H1 (cell line): ENCODE results near the gene RALGAPA2. TPM values are rescaled to one million over a fixed set of nuclear protein-coding genes. Genes with fewer than 3 reads are reported as not detected.

ENCODE experiments used
- CTCF ChIA-PET: fragments of 300-600 bp; sonication (Branson Sonifier 250); formaldehyde crosslinking; loops from one replicate; lab custom pipeline; 2021; ENCODE audit not compliant: partially characterized antibody; lab: Charles Lee
- POLR2A ChIA-PET: fragments of 300-600 bp; sonication (Branson Sonifier 250); formaldehyde crosslinking; loops from one replicate; lab custom pipeline; 2021; ENCODE audit warnings: inconsistent platforms; ENCODE audit not compliant: partially characterized antibody; lab: Charles Lee
- DNase-seq, 2 experiments: peaks; one replicate each; pipeline versions ENCODE4 v3.0.0 to v3.0.0-alpha.2; 2010 to 2022; ENCODE audit warnings: low spot score in 2 of 2, low read depth in 1 of 2, mixed read lengths in 1 of 2
- FAIRE-seq: peaks from 2 replicates; lab custom pipeline; 2011; peaks lifted over from hg19 to GRCh38; lab: Jason Lieb, UNC
- H2AFZ ChIP-seq: 2 replicates; pipeline ENCODE4 v1.8.1; 2012; ENCODE audit warnings: low read length, inconsistent platforms
- H2AK5ac ChIP-seq: 2 replicates; pipeline ENCODE4 v1.6.1; 2013; ENCODE audit warnings: low read depth, low read length
- H2BK120ac ChIP-seq: replicated peaks from 2 replicates; pipeline ENCODE3; 2013; ENCODE audit warnings: low read depth, low read length, inconsistent platforms
- H2BK12ac ChIP-seq: 2 replicates; pipeline ENCODE4 v1.6.1; 2013; ENCODE audit warnings: low read depth, low read length
- H2BK15ac ChIP-seq: 2 replicates; pipeline ENCODE4 v1.6.1; 2013; ENCODE audit warnings: low read length
- H2BK20ac ChIP-seq: 2 replicates; pipeline ENCODE4 v1.6.1; 2013; ENCODE audit warnings: low read length
- H2BK5ac ChIP-seq: 2 replicates; pipeline ENCODE4 v1.6.1; 2013; ENCODE audit warnings: low read depth, low read length
- H3K14ac ChIP-seq: 2 replicates; pipeline ENCODE4 v1.6.1; 2013; ENCODE audit warnings: inconsistent platforms; ENCODE audit not compliant: insufficient read length
- H3K18ac ChIP-seq: 2 replicates; pipeline ENCODE4 v1.6.1; 2013; ENCODE audit warnings: low read length; ENCODE audit errors: extremely low read depth
- H3K23ac ChIP-seq: 2 replicates; pipeline ENCODE4 v1.6.1; 2013; ENCODE audit warnings: inconsistent platforms; ENCODE audit not compliant: insufficient read length
- H3K23me2 ChIP-seq: 2 replicates; pipeline ENCODE4 v1.6.1; 2013; ENCODE audit warnings: low read depth, low read length
- H3K27ac ChIP-seq: 2 replicates; pipeline ENCODE4 v1.6.1; 2011; ENCODE audit warnings: low read depth, low read length, inconsistent platforms
- H3K27me3 ChIP-seq, 4 experiments: replicated peaks in 1 of 4; 1 replicate in 1 of 4; 2 replicates in 3 of 4; pipeline versions ENCODE4 v1.6.1 to v1.8.1; 2011 to 2013; ENCODE audit warnings: low read length in 3 of 4, mild to moderate bottlenecking in 3 of 4, inconsistent platforms in 2 of 4, mixed read lengths in 2 of 4, moderate library complexity in 1 of 4; ENCODE audit not compliant: control insufficient read depth in 3 of 4, insufficient read depth in 3 of 4; ENCODE audit errors: extremely low read depth in 1 of 4
- H3K36me3 ChIP-seq, 4 experiments: 2 replicates each; pipeline versions ENCODE4 v1.6.1 to v1.8.1; 2011 to 2013; ENCODE audit warnings: mild to moderate bottlenecking in 4 of 4, low read length in 3 of 4, moderate library complexity in 2 of 4, control low read depth in 1 of 4, inconsistent platforms in 1 of 4; ENCODE audit not compliant: insufficient read depth in 4 of 4, control insufficient read depth in 2 of 4
- H3K4ac ChIP-seq: replicated peaks from 2 replicates; pipeline ENCODE3; 2013; ENCODE audit warnings: low read length, low read depth, mixed read lengths, inconsistent platforms; ENCODE audit not compliant: insufficient read length
- H3K4me1 ChIP-seq, 4 experiments: replicated peaks in 1 of 4; 1 replicate in 1 of 4; 2 replicates in 3 of 4; pipeline versions ENCODE4 v1.6.1 to v1.8.1; 2011 to 2013; ENCODE audit warnings: low read length in 3 of 4, inconsistent platforms in 2 of 4, mixed read lengths in 1 of 4; ENCODE audit not compliant: insufficient read depth in 4 of 4, control insufficient read depth in 3 of 4
- H3K4me2 ChIP-seq, 2 experiments: 2 replicates each; pipeline versions ENCODE4 v1.6.1 to v1.8.1; 2011 to 2013; ENCODE audit warnings: low read depth in 2 of 2, low read length in 2 of 2, control low read depth in 1 of 2, inconsistent platforms in 1 of 2, mild to moderate bottlenecking in 1 of 2; ENCODE audit not compliant: insufficient read depth in 1 of 2
- H3K4me3 ChIP-seq, 4 experiments: fragments of 200-600, 300-600 bp in 1 of 4; sonication (generic), shearing (Covaris generic), sonication (Bioruptor Twin) in 1 of 4; 2 replicates each; pipeline versions ENCODE4 v1.5.1 to v1.8.1; 2011 to 2016; ENCODE audit warnings: low read length in 4 of 4, low read depth in 3 of 4, control low read depth in 2 of 4, inconsistent platforms in 2 of 4, mild to moderate bottlenecking in 2 of 4, mixed read lengths in 1 of 4, moderate library complexity in 1 of 4; ENCODE audit not compliant: insufficient read depth in 2 of 4; ENCODE audit errors: extremely low read depth in 1 of 4
- H3K56ac ChIP-seq: replicated peaks from 2 replicates; pipeline ENCODE3; 2013; ENCODE audit warnings: low read depth, mild to moderate bottlenecking, mixed read lengths, low read length, inconsistent platforms; ENCODE audit not compliant: insufficient read length
- H3K79me1 ChIP-seq: 2 replicates; pipeline ENCODE4 v1.6.1; 2013; ENCODE audit warnings: low read depth, low read length, control low read depth
- H3K79me2 ChIP-seq, 2 experiments: 2 replicates each; pipeline versions ENCODE4 v1.6.1 to v1.8.1; 2012 to 2013; ENCODE audit warnings: low read length in 2 of 2, mild to moderate bottlenecking in 2 of 2, inconsistent platforms in 1 of 2; ENCODE audit not compliant: insufficient read depth in 2 of 2, control insufficient read depth in 1 of 2
- H3K9ac ChIP-seq, 4 experiments: replicated peaks in 1 of 4; 1 replicate in 1 of 4; 2 replicates in 3 of 4; pipeline versions ENCODE4 v1.6.1 to v1.8.1; 2011 to 2013; ENCODE audit warnings: low read depth in 3 of 4, low read length in 3 of 4, control low read depth in 2 of 4, mild to moderate bottlenecking in 2 of 4, moderate library complexity in 2 of 4, inconsistent platforms in 1 of 4; ENCODE audit errors: extremely low read depth in 1 of 4
- H3K9me3 ChIP-seq, 2 experiments: 2 replicates each; pipeline versions ENCODE4 v1.6.1 to v1.8.1; 2012 to 2013; ENCODE audit warnings: mild to moderate bottlenecking in 2 of 2, moderate library complexity in 2 of 2, control low read depth in 1 of 2, inconsistent platforms in 1 of 2, low read depth in 1 of 2, low read length in 1 of 2, mixed read lengths in 1 of 2; ENCODE audit not compliant: insufficient read depth in 2 of 2
- H4K20me1 ChIP-seq, 2 experiments: replicated peaks in 1 of 2; 2 replicates each; pipeline versions ENCODE3 to v1.8.1; 2011 to 2013; ENCODE audit warnings: inconsistent platforms in 2 of 2, low read length in 2 of 2, mild to moderate bottlenecking in 1 of 2; ENCODE audit not compliant: insufficient read depth in 2 of 2, control insufficient read depth in 1 of 2
- H4K5ac ChIP-seq: 2 replicates; pipeline ENCODE4 v1.6.1; 2013; ENCODE audit warnings: low read length, low read depth, mixed read lengths, inconsistent platforms; ENCODE audit not compliant: insufficient read length
- H4K8ac ChIP-seq: 2 replicates; pipeline ENCODE4 v1.8.0; 2013; ENCODE audit warnings: mild to moderate bottlenecking, moderate library complexity, low read length, inconsistent platforms; ENCODE audit not compliant: insufficient read depth; ENCODE audit errors: extremely low read depth
- H4K91ac ChIP-seq: replicated peaks from 2 replicates; pipeline ENCODE3; 2013; ENCODE audit warnings: low read length, mixed read lengths, inconsistent platforms; ENCODE audit not compliant: insufficient read length
- BACH1 ChIP-seq: IDR thresholded peaks from 2 replicates; pipeline ENCODE4 v1.6.1; 2012; ENCODE audit warnings: low read length, improper control_type of control experiment
- BCL11A ChIP-seq, 2 experiments: IDR thresholded peaks; one replicate each; pipeline ENCODE4 v1.6.1; 2011; ENCODE audit warnings: low read depth in 2 of 2, low read length in 2 of 2, mild to moderate bottlenecking in 2 of 2
- BRCA1 ChIP-seq: IDR thresholded peaks from 2 replicates; pipeline ENCODE4 v1.6.1; 2012; ENCODE audit warnings: low read depth, low read length, improper control_type of control experiment
- EP300 ChIP-seq, 2 experiments: IDR thresholded peaks; 1 replicate in 1 of 2; 2 replicates in 1 of 2; pipeline ENCODE4 v1.6.1; 2011 to 2012; ENCODE audit warnings: low read depth in 2 of 2, low read length in 2 of 2, mild to moderate bottlenecking in 2 of 2, borderline replicate concordance in 1 of 2, inconsistent platforms in 1 of 2, moderate library complexity in 1 of 2
- GABPA ChIP-seq: IDR thresholded peaks from 2 replicates; pipeline ENCODE4 v1.6.1; 2011; ENCODE audit warnings: mild to moderate bottlenecking, low read length, moderate library complexity, borderline replicate concordance; ENCODE audit not compliant: insufficient read depth
- JUND ChIP-seq: IDR thresholded peaks from 2 replicates; pipeline ENCODE4 v1.6.1; 2011; ENCODE audit warnings: mild to moderate bottlenecking, improper control_type of control experiment, low read length
- RFX5 ChIP-seq: IDR thresholded peaks from 2 replicates; pipeline ENCODE4 v1.6.1; 2011; ENCODE audit warnings: low read depth, low read length, improper control_type of control experiment, borderline replicate concordance
- SAP30 ChIP-seq: fragments of 300-600 bp; sonication (generic); IDR thresholded peaks from 2 replicates; pipeline ENCODE4 v1.7.1; 2012; ENCODE audit warnings: low read length, moderate library complexity, mild to moderate bottlenecking, inconsistent platforms; ENCODE audit not compliant: insufficient read depth, insufficient replicate concordance
- TBP ChIP-seq: IDR thresholded peaks from 2 replicates; pipeline ENCODE4 v1.6.1; 2011; ENCODE audit warnings: low read depth, low read length, improper control_type of control experiment
- TCF12 ChIP-seq: IDR thresholded peaks from 2 replicates; pipeline ENCODE4 v1.6.1; 2011; ENCODE audit warnings: low read depth, mild to moderate bottlenecking, low read length
- WGBS, 2 experiments: shearing (Covaris generic) in 1 of 2; methylation state at CpG; one replicate each; pipeline versions ENCODE4 v1.1.6 to v1.1.7; 2013 to 2015; ENCODE audit warnings: low lambda C conversion rate in 2 of 2, mixed read lengths in 2 of 2, inconsistent platforms in 1 of 2, low coverage in 1 of 2, missing lambda C conversion rate in 1 of 2; ENCODE audit not compliant: insufficient replicate concordance in 2 of 2, insufficient coverage in 1 of 2, insufficient read length in 1 of 2; ENCODE audit errors: extremely low coverage in 1 of 2, missing lambda C conversion rate in 1 of 2; 5-methylcytosine and 5-hydroxymethylcytosine counted together
- polyA plus RNA-seq, 7 experiments: library from polyadenylated mRNA; depleted of rRNA in 3 of 7; stranded (reverse) in 5 of 7; unstranded in 2 of 7; fragments of >200 nt in 5 of 7; fragments of 200-250 nt in 2 of 7; gene quantifications; 1 replicate in 5 of 7; 2 replicates in 1 of 7; 4 replicates in 1 of 7; pipeline versions ENCODE4 v1.2.1 to v1.2.3, GENCODE V29; 2011 to 2013; ENCODE audit warnings: missing spikeins in 2 of 7, mixed read lengths in 2 of 7
- total RNA-seq: library from RNA; stranded (reverse); fragmentation: NEBNext Ultra II Directional; extraction: Animal tissue kit (Norgen Biotek cat#: 25700); gene quantifications from 2 replicates; pipeline ENCODE4 v1.2.1, GENCODE V29; 2021
- TF ChIP-seq, protein P1 (sequence below): IDR thresholded peaks from 2 replicates; pipeline ENCODE4 v1.6.1; 2011; ENCODE audit warnings: low read length, improper control_type of control experiment

The RALGAPA2 gene
- total and polyA plus RNA-seq, 2 of the 8 experiments (the other 6 are each of a cell fraction or from before 2014, with no cell fraction given), result 5.1 to 25.5 TPM

DNA sequence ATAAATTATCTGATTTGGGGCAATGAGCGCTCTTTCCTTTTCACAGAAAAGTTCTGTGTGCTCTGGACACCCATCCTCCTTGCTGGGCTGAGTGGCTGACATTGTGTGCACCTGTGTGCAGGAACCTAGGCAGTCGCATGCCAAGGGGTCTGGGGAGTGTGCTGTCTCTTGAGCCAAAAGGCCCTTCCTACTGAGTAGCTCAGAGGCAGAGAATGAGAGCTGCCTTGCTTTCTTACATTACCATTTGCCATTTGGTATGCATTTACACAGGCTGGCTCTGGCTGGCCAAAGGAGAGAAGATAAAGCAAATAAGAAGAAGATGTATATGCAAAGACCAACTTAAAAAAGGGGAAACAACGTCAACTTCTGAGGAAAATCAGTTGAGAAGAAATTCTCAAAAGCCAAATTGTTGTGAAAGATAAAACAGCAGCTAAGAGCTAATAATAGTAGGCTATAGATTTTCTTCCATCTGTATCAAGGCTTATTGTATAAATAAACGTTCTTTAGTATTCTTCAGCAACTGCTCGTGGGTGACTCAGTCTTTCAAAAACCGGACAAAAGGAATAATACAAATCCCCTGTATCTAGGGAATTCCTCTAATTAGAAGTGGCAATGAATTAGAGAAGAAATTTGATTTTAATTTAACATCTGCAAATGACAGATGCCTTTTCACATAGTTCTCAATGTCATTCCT, 222.6 kb downstream of the RALGAPA2 start:
- no peak for DNase-seq
- 75% methylated on average over 6 of the region's 6 CpGs; no CpG with 5 or more reads in 1 of the 2 experiments for WGBS, 2 experiments
- TF ChIP-seq RFX5, result no peak
- TF ChIP-seq TBP, result no peak
- TF ChIP-seq, protein P1, sequence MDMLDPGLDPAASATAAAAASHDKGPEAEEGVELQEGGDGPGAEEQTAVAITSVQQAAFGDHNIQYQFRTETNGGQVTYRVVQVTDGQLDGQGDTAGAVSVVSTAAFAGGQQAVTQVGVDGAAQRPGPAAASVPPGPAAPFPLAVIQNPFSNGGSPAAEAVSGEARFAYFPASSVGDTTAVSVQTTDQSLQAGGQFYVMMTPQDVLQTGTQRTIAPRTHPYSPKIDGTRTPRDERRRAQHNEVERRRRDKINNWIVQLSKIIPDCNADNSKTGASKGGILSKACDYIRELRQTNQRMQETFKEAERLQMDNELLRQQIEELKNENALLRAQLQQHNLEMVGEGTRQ, result no peak
- TF ChIP-seq TCF12, result no peak
- TF ChIP-seq SAP30, result no peak
- TF ChIP-seq EP300 (IDR thresholded peaks at IDR 0.05; ENCODE audit: borderline replicate concordance in 1 of 2, low read depth in 2 of 2, low read length in 2 of 2), result no peak
- TF ChIP-seq GABPA, result no peak
- no peak for TF ChIP-seq BCL11A (IDR thresholded peaks at IDR 0.05; ENCODE audit: low read depth in 2 of 2, low read length in 2 of 2)
- no peak for TF ChIP-seq JUND
- TF ChIP-seq BACH1, result no peak
- no peak for TF ChIP-seq BRCA1

More for the DNA sequence above, 222.6 kb downstream of the RALGAPA2 start:
- Histone ChIP-seq H3K4me3 (no peak overlapping the region), H3K23ac (no peak overlapping the region), H4K8ac (no peak overlapping the region), H3K79me2 (no peaks in the 10 kb centered on the region), H3K18ac (no peak overlapping the region), H2BK5ac (no peak overlapping the region), H3K4ac (no peak overlapping the region), H3K4me1 (peaks cover 0 to 16% (median 10%) of the 10 kb centered on the region in 4 experiments; a peak in 5 of 7 replicates), H3K36me3 (no peaks in the 10 kb centered on the region), H2BK120ac (no peak overlapping the region), H3K56ac (no peak overlapping the region), H3K4me2 (no peak overlapping the region), H4K5ac (no peak overlapping the region), H3K27me3 (no peaks in the 10 kb centered on the region), H2BK12ac (no peak overlapping the region), H4K91ac (no peak overlapping the region), H2AK5ac (no peak overlapping the region), H3K23me2 (no peaks in the 10 kb centered on the region), H3K27ac (no peak overlapping the region), H3K9me3 (no peaks in the 10 kb centered on the region), H3K79me1 (no peaks in the 10 kb centered on the region), H2BK15ac (no peak overlapping the region), H4K20me1 (no peaks in the 10 kb centered on the region), H2BK20ac (no peak overlapping the region), H3K9ac (no peak overlapping the region), H2AFZ (no peak overlapping the region), H3K14ac (no peak overlapping the region)
- ChIA-PET POLR2A (interaction anchor here (0.9 to 1.2 kb wide), 2 partner anchors 8 to 121 kb away, joined by 3 to 4 read pairs; partner anchors contain the start of gene INSM1), CTCF (interaction anchor here (1.0 kb wide), 1 partner anchor 44 kb away, joined by 3 read pairs; no protein-coding TSS in a partner anchor)
- FAIRE-seq, result no peak
